RWPE2 (cell line): ENCODE measurements around the gene B3GNT8.
"Not testable (repeated sequence)": the region's sequence is repeated elsewhere in the genome, so short reads cannot be mapped to it uniquely, and the experiment has no call there.

Experiments
- ATAC-seq: fragments of 200-7000 bp; cut with Tn5 transposase; 3 replicates; pipeline ENCODE4 v1.9.1; 2021; ENCODE audit warnings: low read depth
- DNase-seq: peaks from one replicate; pipeline ENCODE4 v3.0.0-alpha.2; 2020; ENCODE audit warnings: low spot score
- H3K27ac ChIP-seq: fragments of 450-650 bp; 2 replicates; pipeline ENCODE4 v1.5.1; 2017; ENCODE audit warnings: mild to moderate bottlenecking; ENCODE audit not compliant: poor library complexity, severe bottlenecking
- H3K27me3 ChIP-seq: fragments of 250-450 bp; sonication (Bioruptor Pico); 2 replicates; pipeline ENCODE4 v1.5.1; 2021; ENCODE audit warnings: mild to moderate bottlenecking, moderate library complexity; ENCODE audit not compliant: insufficient read depth, poor library complexity, severe bottlenecking
- H3K36me3 ChIP-seq: fragments of 250-450 bp; sonication (Bioruptor Pico); 2 replicates; pipeline ENCODE4 v1.5.1; 2020; ENCODE audit warnings: low read depth, mild to moderate bottlenecking, moderate library complexity
- H3K4me1 ChIP-seq: fragments of 250-450 bp; sonication (Bioruptor Pico); 2 replicates; pipeline ENCODE4 v1.5.1; 2021; ENCODE audit warnings: mild to moderate bottlenecking, moderate library complexity; ENCODE audit not compliant: insufficient read depth, poor library complexity, severe bottlenecking
- H3K4me3 ChIP-seq: fragments of 250-450 bp; sonication (Bioruptor Pico); 2 replicates; pipeline ENCODE4 v1.5.1; 2021; ENCODE audit warnings: mild to moderate bottlenecking, moderate library complexity; ENCODE audit not compliant: severe bottlenecking
- H3K9me3 ChIP-seq: fragments of 250-450 bp; sonication (Bioruptor Pico); 2 replicates; pipeline ENCODE4 v1.5.1; 2021; ENCODE audit warnings: mild to moderate bottlenecking, moderate library complexity; ENCODE audit not compliant: severe bottlenecking
- CTCF ChIP-seq: fragments of 450-650 bp; IDR thresholded peaks from one replicate; pipeline ENCODE4 v1.5.1; 2017; ENCODE audit warnings: mild to moderate bottlenecking, moderate library complexity; ENCODE audit not compliant: poor library complexity, severe bottlenecking

The B3GNT8 gene

GRCh38 chr19:41435936-41436673 lies 8.9 kb upstream of the B3GNT8 start:
- H3K27me3 ChIP-seq = no peaks in the 10 kb centered on the region
- no peak overlapping the region for H3K27ac ChIP-seq
- no peaks in the 10 kb centered on the region for H3K9me3 ChIP-seq
- DNase-seq (peak; percentile 23), ATAC-seq (no peak)
- H3K4me1 ChIP-seq = no peaks in the 10 kb centered on the region
- no peak for TF ChIP-seq CTCF
- peaks cover 25% of the 10 kb centered on the region for H3K36me3 ChIP-seq
- H3K4me3 ChIP-seq = no peak overlapping the region

GRCh38 chr19:41435376-41435775 lies 8.2 kb upstream of the B3GNT8 start:
- DNase-seq, H3K27me3 ChIP-seq, H3K4me3 ChIP-seq, ATAC-seq, H3K4me1 ChIP-seq, H3K27ac ChIP-seq, H3K9me3 ChIP-seq: not testable (repeated sequence)
- peaks cover 28% of the 10 kb centered on the region for H3K36me3 ChIP-seq

DNA sequence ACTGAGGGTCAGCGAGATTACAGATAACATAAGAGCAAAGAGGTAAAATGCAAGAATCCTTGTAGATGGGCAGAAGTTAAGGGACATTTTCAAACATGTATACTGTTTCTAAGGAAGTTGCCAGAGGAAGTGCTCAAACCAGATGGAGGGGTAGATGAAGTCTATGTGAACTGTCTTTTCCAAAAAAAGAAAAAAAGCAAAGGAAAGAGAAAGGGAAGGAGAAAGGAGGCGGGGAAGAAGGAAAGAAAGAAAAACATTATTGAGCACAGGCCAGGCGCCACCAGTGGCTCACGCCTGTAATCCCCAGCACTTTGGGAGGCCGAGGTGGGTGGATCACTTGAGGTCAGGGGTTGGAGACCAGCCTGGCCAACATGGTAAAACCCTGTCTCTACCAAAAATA lies 7.3 kb upstream of the B3GNT8 start:
- H3K36me3 ChIP-seq = peaks cover 28% of the 10 kb centered on the region
- no peak for TF ChIP-seq CTCF
- no peak overlapping the region for H3K27ac ChIP-seq
- no peak for ATAC-seq
- H3K9me3 ChIP-seq = no peaks in the 10 kb centered on the region
- no peak overlapping the region for H3K4me3 ChIP-seq
- no peaks in the 10 kb centered on the region for H3K27me3 ChIP-seq
- DNase-seq = no peak
- no peaks in the 10 kb centered on the region for H3K4me1 ChIP-seq

GRCh38 chr19:41433171-41433570 lies 6.0 kb upstream of the B3GNT8 start:
- ATAC-seq (no peak), DNase-seq (no peak)
- no peak for TF ChIP-seq CTCF
- H3K4me1 ChIP-seq = no peaks in the 10 kb centered on the region
- H3K9me3 ChIP-seq = no peaks in the 10 kb centered on the region
- no peak overlapping the region for H3K4me3 ChIP-seq
- peaks cover 28% of the 10 kb centered on the region for H3K36me3 ChIP-seq
- no peaks in the 10 kb centered on the region for H3K27me3 ChIP-seq
- H3K27ac ChIP-seq = no peak overlapping the region

- H3K27ac ChIP-seq = no peak overlapping the region
- peaks cover 23% of the 10 kb centered on the region for H3K36me3 ChIP-seq
- DNase-seq = no peak
- H3K4me1 ChIP-seq = no peaks in the 10 kb centered on the region
- H3K9me3 ChIP-seq = no peaks in the 10 kb centered on the region
- H3K27me3 ChIP-seq = no peaks in the 10 kb centered on the region
- TF ChIP-seq CTCF = peak; percentile 57
- no peak for ATAC-seq
- H3K4me3 ChIP-seq = no peak overlapping the region
Measured at GRCh38 chr19:41431426-41432386, 4.5 kb upstream of the B3GNT8 start.
